Fibroblast of lung (primary cell): ENCODE results near the gene DOK5.

Source experiments
- CTCF ChIP-seq, 2 donors: IDR thresholded peaks in 1 of 2; conservative IDR thresholded peaks in 1 of 2; 1 replicate in 1 of 2; 2 replicates in 1 of 2; pipeline ENCODE4 v1.5.1; 2011 to 2012; ENCODE audit warnings: low read length in 2 of 2, control low read depth in 1 of 2, inconsistent platforms in 1 of 2, low read depth in 1 of 2, mild to moderate bottlenecking in 1 of 2
- EZH2 ChIP-seq: IDR thresholded peaks from 2 replicates; pipeline ENCODE4 v1.5.1; 2012; ENCODE audit warnings: low read length, control low read depth, mild to moderate bottlenecking; ENCODE audit errors: missing control alignments

DNA sequence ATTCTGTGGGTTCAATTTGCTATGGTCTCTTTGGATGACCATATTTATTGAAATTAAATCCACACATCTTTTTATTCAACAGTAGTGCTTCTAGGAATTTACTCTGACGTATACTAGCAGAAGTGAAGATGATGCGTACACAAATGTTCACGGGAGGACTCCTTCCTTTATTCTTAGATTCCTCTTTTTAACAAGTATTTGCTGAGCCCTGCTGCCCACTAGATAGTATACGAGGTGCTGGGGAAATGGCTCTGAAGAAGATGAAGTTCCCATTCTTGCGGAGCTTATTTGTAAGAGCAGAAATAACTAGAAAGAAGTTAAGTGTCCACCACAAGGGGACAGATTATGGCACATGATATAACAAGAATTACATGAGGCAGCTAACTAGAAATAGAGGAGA is 145.2 kb downstream of the DOK5 start:
- no peak for TF ChIP-seq CTCF (conservative IDR thresholded peaks at IDR 0.05 in 1 of 2, IDR thresholded peaks at IDR 0.05 in 1 of 2; ENCODE audit: low read depth in 1 of 2, low read length in 2 of 2)
- TF ChIP-seq EZH2, result no peak
